ENCODE measurements around the gene SYNPO2.
A peak's percentile ranks its signal among the peaks of the same experiment; 100 is the strongest.

SYNPO2 gene

DNA sequence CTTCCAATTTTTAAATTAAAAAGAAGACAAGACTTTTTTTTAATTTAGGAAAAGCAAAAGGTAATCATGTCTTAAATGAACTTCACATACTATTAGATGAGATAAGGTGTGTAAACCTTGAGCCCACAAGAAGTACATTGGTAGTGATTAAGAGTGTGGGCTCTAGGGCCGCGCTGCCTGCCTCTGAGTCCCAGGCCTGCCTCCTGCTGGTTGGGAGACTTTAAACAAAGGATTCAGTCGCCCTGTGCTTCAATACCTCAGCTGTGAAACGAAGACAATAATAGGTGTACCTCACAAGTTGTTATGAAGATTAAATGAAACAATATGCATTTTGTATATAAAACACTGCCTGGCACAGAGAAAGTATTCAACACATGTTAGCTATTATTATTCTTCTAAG is 151.1 kb downstream of the SYNPO2 start:
- Histone ChIP-seq H3K79me1 (ENCODE audit: low read length) (no peaks in the 10 kb centered on the region), H3K4me1 (ENCODE audit: control insufficient read depth, low read depth, low read length) (no peaks in the 10 kb centered on the region), H4K8ac (ENCODE audit: low read depth, low read length) (no peak overlapping the region), H3K18ac (ENCODE audit: low read length) (no peak overlapping the region), H3K9ac (ENCODE audit: low read length) (no peak overlapping the region), H2BK120ac (ENCODE audit: low read depth, low read length) (no peak overlapping the region), H3K23ac (ENCODE audit: low read length) (no peak overlapping the region), H3K56ac (ENCODE audit: low read length) (no peak overlapping the region), H4K5ac (ENCODE audit: low read length) (no peak overlapping the region), H3K27me3 (ENCODE audit: insufficient read depth, low read length, poor library complexity) (no peaks in the 10 kb centered on the region), H2BK5ac (ENCODE audit: low read length) (no peak overlapping the region), H3K4me2 (ENCODE audit: low read length) (no peak overlapping the region), H2AK5ac (ENCODE audit: low read length) (no peak overlapping the region), H3K4me3 (ENCODE audit: low read length) (no peak overlapping the region), H3K27ac (ENCODE audit: low read depth, low read length) (no peak overlapping the region), H3K4ac (ENCODE audit: low read depth, low read length) (no peak overlapping the region), H3K36me3 (ENCODE audit: control insufficient read depth, insufficient read depth, low read length) (no peaks in the 10 kb centered on the region), H3K79me2 (ENCODE audit: control insufficient read depth, insufficient read depth, low read length) (no peaks in the 10 kb centered on the region), H2BK15ac (replicated peaks; ENCODE audit: low read depth) (no peak overlapping the region)
- WGBS (ENCODE audit: extremely low coverage, insufficient coverage, low lambda C conversion rate), result no CpG with 5 or more reads among the region's 4 CpGs
- peak; percentile 70 for DNase-seq

DNA sequence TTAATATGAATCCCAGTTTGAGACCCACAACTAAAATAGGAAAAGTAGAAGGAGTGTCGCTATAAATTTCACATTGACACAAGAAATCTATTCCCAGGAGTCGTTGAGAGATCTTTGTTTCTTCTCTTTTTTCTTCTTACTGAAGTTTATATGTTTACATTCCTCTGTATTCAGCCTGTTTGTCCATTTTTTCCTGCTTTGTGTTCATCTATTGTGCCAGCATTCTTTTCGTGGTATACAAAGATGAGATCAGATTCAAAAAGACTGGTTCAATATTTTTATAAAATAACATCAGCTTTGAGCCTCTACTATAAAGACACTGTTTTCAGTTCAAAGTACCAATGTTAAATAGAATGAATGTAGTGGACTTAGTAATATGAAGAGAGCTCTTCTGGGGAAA is 151.6 kb downstream of the SYNPO2 start:
- Histone ChIP-seq H3K4ac (ENCODE audit: low read depth, low read length) (no peak overlapping the region), H3K4me2 (ENCODE audit: low read length) (no peak overlapping the region), H3K79me1 (ENCODE audit: low read length) (no peaks in the 10 kb centered on the region), H3K27ac (ENCODE audit: low read depth, low read length) (no peak overlapping the region), H3K4me3 (ENCODE audit: low read length) (no peak overlapping the region), H2BK15ac (replicated peaks; ENCODE audit: low read depth) (no peak overlapping the region), H3K23ac (ENCODE audit: low read length) (no peak overlapping the region), H3K9ac (ENCODE audit: low read length) (no peak overlapping the region), H3K56ac (ENCODE audit: low read length) (no peak overlapping the region), H2AK5ac (ENCODE audit: low read length) (no peak overlapping the region), H3K4me1 (ENCODE audit: control insufficient read depth, low read depth, low read length) (no peaks in the 10 kb centered on the region), H2BK120ac (ENCODE audit: low read depth, low read length) (no peak overlapping the region), H3K18ac (ENCODE audit: low read length) (no peak overlapping the region), H4K5ac (ENCODE audit: low read length) (no peak overlapping the region), H3K79me2 (ENCODE audit: control insufficient read depth, insufficient read depth, low read length) (no peaks in the 10 kb centered on the region), H3K36me3 (ENCODE audit: control insufficient read depth, insufficient read depth, low read length) (no peaks in the 10 kb centered on the region), H4K8ac (ENCODE audit: low read depth, low read length) (no peak overlapping the region), H2BK5ac (ENCODE audit: low read length) (no peak overlapping the region), H3K27me3 (ENCODE audit: insufficient read depth, low read length, poor library complexity) (no peaks in the 10 kb centered on the region)
- WGBS (ENCODE audit: extremely low coverage, insufficient coverage, low lambda C conversion rate), result no CpG with 5 or more reads among the region's 3 CpGs
- DNase-seq, result no peak

DNA sequence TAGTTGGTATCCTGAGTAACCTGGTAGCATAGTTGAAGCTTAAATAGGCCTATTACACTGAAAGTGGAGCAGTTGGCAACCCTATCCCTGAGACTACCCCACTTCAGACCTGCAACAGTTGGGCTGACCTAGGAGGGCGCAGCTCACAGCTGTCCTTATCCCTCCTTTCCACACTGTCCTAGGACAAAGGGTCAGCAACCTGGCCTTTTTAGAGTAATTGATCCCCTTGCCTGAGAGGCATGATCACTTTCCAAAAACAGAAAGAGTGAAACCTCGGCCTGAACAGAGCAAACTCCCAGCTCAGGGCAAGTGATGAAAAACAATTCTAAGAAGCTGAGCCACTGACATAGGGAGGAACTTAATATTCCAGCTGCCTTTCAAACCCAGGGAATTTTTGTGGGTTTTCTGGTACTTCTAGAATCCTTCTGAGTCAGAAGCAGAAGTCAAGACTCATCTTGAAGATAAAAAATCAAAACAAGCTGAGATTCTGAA is 152.1 kb downstream of the SYNPO2 start:
- H3K56ac ChIP-seq (ENCODE audit: low read length), result peak overlapping the region; percentile 56
- H3K23ac ChIP-seq (ENCODE audit: low read length), result no peak overlapping the region
- H3K4me1 ChIP-seq (ENCODE audit: control insufficient read depth, low read depth, low read length), result no peaks in the 10 kb centered on the region
- peak overlapping the region; percentile 28 for H3K9ac ChIP-seq (ENCODE audit: low read length)
- no peak overlapping the region for H3K18ac ChIP-seq (ENCODE audit: low read length)
- peak; percentile 28 for DNase-seq
- no peaks in the 10 kb centered on the region for H3K79me1 ChIP-seq (ENCODE audit: low read length)
- peak overlapping the region; percentile 6 for H2BK5ac ChIP-seq (ENCODE audit: low read length)
- no peak overlapping the region for H3K4me3 ChIP-seq (ENCODE audit: low read length)
- WGBS (ENCODE audit: extremely low coverage, insufficient coverage, low lambda C conversion rate), result no CpG with 5 or more reads among the region's 2 CpGs
- no peaks in the 10 kb centered on the region for H3K36me3 ChIP-seq (ENCODE audit: control insufficient read depth, insufficient read depth, low read length)
- H4K8ac ChIP-seq (ENCODE audit: low read depth, low read length), result no peak overlapping the region
- no peak overlapping the region for H2BK15ac ChIP-seq (replicated peaks; ENCODE audit: low read depth)
- H3K27ac ChIP-seq (ENCODE audit: low read depth, low read length), result no peak overlapping the region
- no peak overlapping the region for H4K5ac ChIP-seq (ENCODE audit: low read length)
- no peaks in the 10 kb centered on the region for H3K79me2 ChIP-seq (ENCODE audit: control insufficient read depth, insufficient read depth, low read length)
- H2BK120ac ChIP-seq (ENCODE audit: low read depth, low read length), result no peak overlapping the region
- H3K4me2 ChIP-seq (ENCODE audit: low read length), result no peak overlapping the region
- H2AK5ac ChIP-seq (ENCODE audit: low read length), result no peak overlapping the region
- no peak overlapping the region for H3K4ac ChIP-seq (ENCODE audit: low read depth, low read length)
- no peaks in the 10 kb centered on the region for H3K27me3 ChIP-seq (ENCODE audit: insufficient read depth, low read length, poor library complexity)

DNA sequence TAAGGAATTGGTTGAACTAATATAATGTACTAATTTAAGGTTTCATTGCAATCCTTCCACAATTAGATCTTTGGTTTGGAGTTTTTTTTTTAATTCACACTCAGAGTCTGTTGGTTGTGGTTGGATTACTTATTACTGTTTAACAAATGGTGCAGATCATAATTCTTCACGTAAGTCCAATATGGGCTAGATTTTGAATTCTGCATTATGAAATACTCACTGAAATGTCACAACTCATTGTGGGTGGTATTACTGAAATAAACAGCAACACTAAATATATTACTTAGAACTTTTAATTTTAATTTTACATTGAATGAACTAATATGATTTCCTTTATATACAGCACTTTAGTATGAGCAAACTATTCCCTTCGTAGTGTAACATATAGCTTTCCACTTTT is 152.7 kb downstream of the SYNPO2 start:
- Histone ChIP-seq H3K36me3 (ENCODE audit: control insufficient read depth, insufficient read depth, low read length) (no peaks in the 10 kb centered on the region), H3K27ac (ENCODE audit: low read depth, low read length) (no peak overlapping the region), H2BK15ac (replicated peaks; ENCODE audit: low read depth) (no peak overlapping the region), H3K9ac (ENCODE audit: low read length) (no peak overlapping the region), H3K4me3 (ENCODE audit: low read length) (no peak overlapping the region), H3K23ac (ENCODE audit: low read length) (no peak overlapping the region), H3K4me1 (ENCODE audit: control insufficient read depth, low read depth, low read length) (no peaks in the 10 kb centered on the region), H3K4me2 (ENCODE audit: low read length) (no peak overlapping the region), H3K18ac (ENCODE audit: low read length) (no peak overlapping the region), H3K27me3 (ENCODE audit: insufficient read depth, low read length, poor library complexity) (no peaks in the 10 kb centered on the region), H3K79me2 (ENCODE audit: control insufficient read depth, insufficient read depth, low read length) (no peaks in the 10 kb centered on the region), H4K5ac (ENCODE audit: low read length) (no peak overlapping the region), H4K8ac (ENCODE audit: low read depth, low read length) (no peak overlapping the region), H3K79me1 (ENCODE audit: low read length) (no peaks in the 10 kb centered on the region), H2BK5ac (ENCODE audit: low read length) (no peak overlapping the region), H3K56ac (ENCODE audit: low read length) (no peak overlapping the region), H2BK120ac (ENCODE audit: low read depth, low read length) (no peak overlapping the region), H3K4ac (ENCODE audit: low read depth, low read length) (no peak overlapping the region), H2AK5ac (ENCODE audit: low read length) (no peak overlapping the region)
- DNase-seq, result no peak
- no CpG with 5 or more reads among the region's 2 CpGs for WGBS (ENCODE audit: extremely low coverage, insufficient coverage, low lambda C conversion rate)

DNA sequence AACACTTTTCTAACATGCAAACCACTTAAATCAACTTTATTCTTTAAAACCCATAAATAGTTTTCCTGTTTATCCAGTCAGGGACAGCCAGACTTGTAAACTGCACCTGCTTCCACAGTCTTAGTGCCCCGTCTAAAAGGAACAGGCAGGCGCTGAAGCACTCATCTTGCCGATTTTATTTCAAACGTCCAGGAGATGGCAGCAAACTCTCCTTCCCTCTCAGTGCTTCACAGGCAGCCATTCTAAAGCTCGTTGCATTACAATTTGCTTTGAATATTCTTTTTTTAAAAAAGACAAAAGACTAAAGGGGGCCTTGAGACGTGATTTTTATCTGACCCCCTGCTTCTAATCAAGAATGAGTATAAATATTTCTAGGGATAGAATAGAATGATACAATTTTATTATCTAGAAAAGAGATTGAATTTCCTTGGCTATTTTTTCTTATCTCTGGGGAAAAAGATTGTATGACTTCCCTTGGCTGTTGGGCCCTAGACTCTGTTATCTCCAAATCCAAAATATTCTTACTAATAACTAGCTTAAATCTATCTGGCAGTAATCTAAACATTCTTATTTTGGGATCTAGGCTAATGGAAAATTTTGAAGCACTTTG is 153.4 kb downstream of the SYNPO2 start:
- peak; percentile 86 for DNase-seq
- Histone ChIP-seq H3K27ac (ENCODE audit: low read depth, low read length) (no peak overlapping the region), H3K79me1 (ENCODE audit: low read length) (no peaks in the 10 kb centered on the region), H3K79me2 (ENCODE audit: control insufficient read depth, insufficient read depth, low read length) (no peaks in the 10 kb centered on the region), H3K4ac (ENCODE audit: low read depth, low read length) (no peak overlapping the region), H2BK120ac (ENCODE audit: low read depth, low read length) (no peak overlapping the region), H2AK5ac (ENCODE audit: low read length) (no peak overlapping the region), H3K23ac (ENCODE audit: low read length) (no peak overlapping the region), H3K27me3 (ENCODE audit: insufficient read depth, low read length, poor library complexity) (no peaks in the 10 kb centered on the region), H3K56ac (ENCODE audit: low read length) (no peak overlapping the region), H4K8ac (ENCODE audit: low read depth, low read length) (no peak overlapping the region), H3K9ac (ENCODE audit: low read length) (no peak overlapping the region), H3K18ac (ENCODE audit: low read length) (no peak overlapping the region), H2BK15ac (replicated peaks; ENCODE audit: low read depth) (no peak overlapping the region), H2BK5ac (ENCODE audit: low read length) (no peak overlapping the region), H4K5ac (ENCODE audit: low read length) (no peak overlapping the region), H3K36me3 (ENCODE audit: control insufficient read depth, insufficient read depth, low read length) (no peaks in the 10 kb centered on the region), H3K4me1 (ENCODE audit: control insufficient read depth, low read depth, low read length) (no peaks in the 10 kb centered on the region), H3K4me3 (ENCODE audit: low read length) (no peak overlapping the region), H3K4me2 (ENCODE audit: low read length) (no peak overlapping the region)
- no CpG with 5 or more reads among the region's 6 CpGs for WGBS (ENCODE audit: extremely low coverage, insufficient coverage, low lambda C conversion rate)

DNA sequence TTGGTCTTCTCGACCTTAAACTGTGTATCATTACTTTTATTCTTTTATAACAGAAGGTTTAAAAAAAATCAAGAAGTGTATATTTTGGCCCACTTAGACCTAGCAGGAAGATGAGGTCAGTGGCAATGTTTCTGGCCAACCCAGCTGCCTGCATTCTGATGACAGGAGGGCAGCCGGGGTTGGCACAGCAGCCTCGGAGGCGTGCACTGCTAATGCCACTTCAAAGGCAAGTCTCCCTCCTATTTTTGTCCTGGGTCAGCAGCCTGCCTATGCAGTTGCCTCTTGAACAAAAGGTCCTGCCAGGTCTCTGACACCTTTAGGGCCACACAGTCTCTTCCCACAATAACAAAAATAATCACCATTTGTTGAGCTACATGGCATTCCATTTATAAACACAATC is 157.6 kb downstream of the SYNPO2 start:
- no peak overlapping the region for H2BK5ac ChIP-seq (ENCODE audit: low read length)
- no peak overlapping the region for H3K4ac ChIP-seq (ENCODE audit: low read depth, low read length)
- no peak overlapping the region for H4K8ac ChIP-seq (ENCODE audit: low read depth, low read length)
- no peak overlapping the region for H4K5ac ChIP-seq (ENCODE audit: low read length)
- H3K56ac ChIP-seq (ENCODE audit: low read length), result no peak overlapping the region
- no peak overlapping the region for H3K9ac ChIP-seq (ENCODE audit: low read length)
- no peak for DNase-seq
- no peak overlapping the region for H3K27ac ChIP-seq (ENCODE audit: low read depth, low read length)
- H2BK15ac ChIP-seq (replicated peaks; ENCODE audit: low read depth), result no peak overlapping the region
- H3K4me1 ChIP-seq (ENCODE audit: control insufficient read depth, low read depth, low read length), result no peaks in the 10 kb centered on the region
- no peak overlapping the region for H3K4me2 ChIP-seq (ENCODE audit: low read length)
- no peaks in the 10 kb centered on the region for H3K79me1 ChIP-seq (ENCODE audit: low read length)
- H2BK120ac ChIP-seq (ENCODE audit: low read depth, low read length), result no peak overlapping the region
- no peak overlapping the region for H3K23ac ChIP-seq (ENCODE audit: low read length)
- H3K4me3 ChIP-seq (ENCODE audit: low read length), result no peak overlapping the region
- H3K27me3 ChIP-seq (ENCODE audit: insufficient read depth, low read length, poor library complexity), result no peaks in the 10 kb centered on the region
- H3K36me3 ChIP-seq (ENCODE audit: control insufficient read depth, insufficient read depth, low read length), result no peaks in the 10 kb centered on the region
- H3K18ac ChIP-seq (ENCODE audit: low read length), result no peak overlapping the region
- no peak overlapping the region for H2AK5ac ChIP-seq (ENCODE audit: low read length)
- H3K79me2 ChIP-seq (ENCODE audit: control insufficient read depth, insufficient read depth, low read length), result no peaks in the 10 kb centered on the region
- no CpG with 5 or more reads among the region's 4 CpGs for WGBS (ENCODE audit: extremely low coverage, insufficient coverage, low lambda C conversion rate)
